HepG2 (cell line): ENCODE measurements around the gene ADAMTS14. TPM values are rescaled to one million over a fixed set of nuclear protein-coding genes. Genes with fewer than 3 reads are reported as not detected.
A peak's percentile ranks its signal among the peaks of the same experiment; 100 is the strongest.

Source experiments
- ARNTL ChIP-seq: sonication (generic); formaldehyde crosslinking; IDR thresholded peaks from 2 replicates; pipeline ENCODE4 v1.4.0; 2020; ENCODE audit warnings: mild to moderate bottlenecking, missing genetic modification reagents
- BCL3 ChIP-seq: sonication (generic); formaldehyde crosslinking; IDR thresholded peaks from 2 replicates; pipeline ENCODE4 v1.5.1; 2020; ENCODE audit warnings: mild to moderate bottlenecking, missing genetic modification reagents, moderate library complexity
- CREB1 ChIP-seq, 2 experiments: fragments of 450-650 bp in 1 of 2; IDR thresholded peaks; 2 replicates each; pipeline ENCODE4 v1.6.1; 2016 to 2017; ENCODE audit warnings: control low read depth in 1 of 2, mild to moderate bottlenecking in 1 of 2, missing compliant biosample characterization in 1 of 2, missing genetic modification characterization in 1 of 2
- FOXO4 ChIP-seq: sonication (generic); formaldehyde crosslinking; conservative IDR thresholded peaks from 2 replicates; pipeline ENCODE4 v1.8.1; 2023; ENCODE audit warnings: missing genetic modification reagents
- MBD4 ChIP-seq: IDR thresholded peaks from 2 replicates; pipeline ENCODE4 v1.6.1; 2012; ENCODE audit warnings: low read length, inconsistent platforms, borderline replicate concordance
- SMC3 ChIP-seq: IDR thresholded peaks from 2 replicates; pipeline ENCODE4 v1.6.1; 2011; ENCODE audit warnings: low read length, improper control_type of control experiment
- ZNF280D ChIP-seq: sonication (generic); formaldehyde crosslinking; IDR thresholded peaks from 2 replicates; pipeline ENCODE4 v1.5.1; 2020; ENCODE audit warnings: mild to moderate bottlenecking, missing genetic modification reagents
- polyA plus RNA-seq, 8 experiments: library from polyadenylated mRNA; depleted of rRNA in 3 of 8; stranded (reverse) in 7 of 8; unstranded in 1 of 8; fragments of >200 nt; fragmentation: Illumina TruSeq in 4 of 8; extraction: Trizol in 4 of 8; gene quantifications; 2 replicates each; pipeline versions ENCODE4 v1.2.1 to v1.2.3, GENCODE V29; 2011 to 2016; ENCODE audit warnings: low read depth in 4 of 8, missing spikeins in 1 of 8, mixed read lengths in 1 of 8; ENCODE audit not compliant: insufficient read depth in 1 of 8
- total RNA-seq, 5 experiments: library from RNA; depleted of rRNA; stranded (reverse); fragments of >200 nt; fragmentation: Illumina TruSeq; extraction: Trizol; gene quantifications; 2 replicates each; pipeline ENCODE4 v1.2.3, GENCODE V29; 2016; ENCODE audit warnings: low read depth in 1 of 5

Gene ADAMTS14
- total and polyA plus RNA-seq, 2 of the 13 experiments (the other 11 are each of a cell fraction or from before 2014, with no cell fraction given) = 0.04 to 0.07 TPM

- TF ChIP-seq ZNF280D (CRISPR knock-in tag) (no peak), BCL3 (CRISPR knock-in tag) (no peak), CREB1 (IDR thresholded peaks at IDR 0.05) (no peak), CREB1 (CRISPR knock-in tag; IDR thresholded peaks at IDR 0.05) (no peak), SMC3 (peak; percentile 84), ARNTL (CRISPR knock-in tag) (no peak), MBD4 (no peak), FOXO4 (CRISPR knock-in tag) (no peak)
Measured at GRCh38 chr10:70758757-70759514, 86.6 kb downstream of the ADAMTS14 start (continued).
